SU-DHL-6 (cell line): ENCODE results near the gene HAGHL.
A peak's percentile ranks its signal among the peaks of the same experiment; 100 is the strongest.

Experiments
- H2AFZ ChIP-seq: fragments of 200-600 bp; sonication (generic); 2 replicates; pipeline ENCODE4 v1.6.1; 2014; ENCODE audit warnings: low read depth, mild to moderate bottlenecking, moderate library complexity, mixed read lengths, antibody characterized with exemption, low read length; ENCODE audit not compliant: severe bottlenecking
- H3F3A ChIP-seq: fragments of 200-600 bp; shearing (Covaris generic); 2 replicates; pipeline ENCODE4 v1.6.0; 2016; ENCODE audit warnings: antibody characterized with exemption, mild to moderate bottlenecking; ENCODE audit not compliant: insufficient read depth
- H3K27ac ChIP-seq: fragments of 200-600 bp; sonication (generic); 2 replicates; pipeline ENCODE4 v1.5.1; 2016; ENCODE audit warnings: low read depth, mild to moderate bottlenecking, low read length, moderate library complexity, mixed read lengths
- H3K27me3 ChIP-seq: fragments of 200-600 bp; sonication (generic), shearing (Covaris generic); 2 replicates; pipeline ENCODE4 v1.6.0; 2014; ENCODE audit warnings: mild to moderate bottlenecking, low read length
- H3K36me3 ChIP-seq: fragments of 200-600 bp; sonication (generic); 2 replicates; pipeline ENCODE4 v1.6.1; 2014; ENCODE audit warnings: mild to moderate bottlenecking, low read length, mixed read lengths
- H3K4me2 ChIP-seq: fragments of 300-600, 200-600 bp; shearing (Covaris generic), sonication (generic); 2 replicates; pipeline ENCODE4 v1.6.0; 2014; ENCODE audit warnings: low read length, low read depth, mild to moderate bottlenecking; ENCODE audit not compliant: poor library complexity, severe bottlenecking
- H3K4me3 ChIP-seq: fragments of 200-600 bp; sonication (generic); 2 replicates; pipeline ENCODE4 v1.5.1; 2014; ENCODE audit warnings: antibody characterized with exemption, low read length, mild to moderate bottlenecking, mixed read lengths; ENCODE audit not compliant: insufficient read depth, poor library complexity, severe bottlenecking
- H3K79me2 ChIP-seq: fragments of 200-600 bp; sonication (generic); 2 replicates; pipeline ENCODE4 v1.6.1; 2014; ENCODE audit warnings: mild to moderate bottlenecking, low read length, moderate library complexity; ENCODE audit not compliant: insufficient read depth
- H3K9ac ChIP-seq: fragments of 200-600 bp; sonication (generic); 2 replicates; pipeline ENCODE4 v1.7.0; 2014; ENCODE audit warnings: mild to moderate bottlenecking, low read length
- H3K9me2 ChIP-seq: fragments of 200-600 bp; sonication (generic); replicated peaks from 2 replicates; pipeline ENCODE4 v1.6.1; 2014; ENCODE audit warnings: low read length; ENCODE audit not compliant: insufficient read depth
- H3K9me3 ChIP-seq: fragments of 200-600 bp; sonication (generic); 2 replicates; pipeline ENCODE4 v1.6.1; 2014; ENCODE audit warnings: low read length, mixed read lengths; ENCODE audit not compliant: insufficient read depth
- H4K20me1 ChIP-seq: fragments of 200-600 bp; sonication (generic); 2 replicates; pipeline ENCODE4 v1.6.1; 2014; ENCODE audit warnings: low read depth, mild to moderate bottlenecking, antibody characterized with exemption, low read length, moderate library complexity, mixed read lengths
- CTCF ChIP-seq: fragments of 200-600 bp; sonication (generic); IDR thresholded peaks from one replicate; pipeline ENCODE4 v1.5.1; 2017; ENCODE audit warnings: antibody characterized with exemption, mild to moderate bottlenecking, low read length, moderate library complexity; ENCODE audit not compliant: insufficient read depth, poor library complexity, severe bottlenecking
- EZH2phosphoT487 ChIP-seq: fragments of 200-600 bp; sonication (generic), shearing (Covaris generic); conservative IDR thresholded peaks from 2 replicates; pipeline ENCODE4 v1.6.1; 2018; ENCODE audit warnings: mild to moderate bottlenecking, antibody characterized with exemption, low read length, moderate library complexity, mixed read lengths

The HAGHL gene

DNA sequence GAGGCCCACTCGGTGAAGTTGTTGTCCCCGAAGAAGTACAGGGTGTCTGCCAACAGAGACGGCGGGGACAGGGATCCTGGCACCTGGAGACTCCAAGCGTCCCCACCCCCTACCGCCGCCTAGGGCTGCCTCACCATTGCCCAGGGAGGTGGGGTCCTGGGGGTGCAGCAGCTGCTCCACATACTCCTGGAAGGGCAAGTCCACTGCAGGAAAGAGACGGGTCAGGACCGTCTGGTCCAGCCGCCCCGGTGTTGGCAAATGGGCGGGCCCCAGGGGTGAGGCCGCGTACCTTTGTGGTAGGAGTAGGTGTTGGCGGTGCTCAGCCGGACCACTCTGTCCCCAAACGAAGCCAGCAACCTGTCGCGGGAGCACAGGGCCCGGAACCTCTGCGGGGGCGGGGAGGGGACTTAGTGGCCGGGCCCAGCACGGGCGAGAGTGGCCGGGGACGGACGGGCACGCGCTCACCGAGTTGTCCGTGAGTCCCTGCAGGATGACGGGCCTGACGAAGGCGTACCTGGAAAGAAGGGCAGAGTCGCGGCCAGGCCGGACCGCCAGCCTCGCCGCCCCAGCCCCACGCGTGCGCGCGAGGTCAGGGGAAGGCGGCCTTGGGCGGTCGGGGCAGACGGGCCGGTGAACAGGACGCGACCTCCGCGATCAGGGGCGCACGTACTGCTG is 43.4 kb upstream of the HAGHL start:
- H3K79me2 ChIP-seq: peaks cover 23% of the 10 kb centered on the region; the same call in 1 of the 2 replicates
- peaks cover 9% of the 10 kb centered on the region; the same call in 1 of the 2 replicates for H3F3A ChIP-seq
- no peaks in the 10 kb centered on the region for H3K9me3 ChIP-seq
- peak overlapping the region; percentile 38; the same call in 1 of the 2 replicates for H3K27ac ChIP-seq
- H3K9ac ChIP-seq: peak overlapping the region; percentile 58
- H3K9me2 ChIP-seq: no peaks in the 10 kb centered on the region
- H3K4me2 ChIP-seq: peak overlapping the region; percentile 64
- no peaks in the 10 kb centered on the region for H3K27me3 ChIP-seq
- no peak overlapping the region for H2AFZ ChIP-seq
- H3K36me3 ChIP-seq: no peaks in the 10 kb centered on the region
- H4K20me1 ChIP-seq: no peaks in the 10 kb centered on the region
- no peak for TF ChIP-seq EZH2phosphoT487
- TF ChIP-seq CTCF: no peak
- H3K4me3 ChIP-seq: peak overlapping the region; percentile 55

DNA sequence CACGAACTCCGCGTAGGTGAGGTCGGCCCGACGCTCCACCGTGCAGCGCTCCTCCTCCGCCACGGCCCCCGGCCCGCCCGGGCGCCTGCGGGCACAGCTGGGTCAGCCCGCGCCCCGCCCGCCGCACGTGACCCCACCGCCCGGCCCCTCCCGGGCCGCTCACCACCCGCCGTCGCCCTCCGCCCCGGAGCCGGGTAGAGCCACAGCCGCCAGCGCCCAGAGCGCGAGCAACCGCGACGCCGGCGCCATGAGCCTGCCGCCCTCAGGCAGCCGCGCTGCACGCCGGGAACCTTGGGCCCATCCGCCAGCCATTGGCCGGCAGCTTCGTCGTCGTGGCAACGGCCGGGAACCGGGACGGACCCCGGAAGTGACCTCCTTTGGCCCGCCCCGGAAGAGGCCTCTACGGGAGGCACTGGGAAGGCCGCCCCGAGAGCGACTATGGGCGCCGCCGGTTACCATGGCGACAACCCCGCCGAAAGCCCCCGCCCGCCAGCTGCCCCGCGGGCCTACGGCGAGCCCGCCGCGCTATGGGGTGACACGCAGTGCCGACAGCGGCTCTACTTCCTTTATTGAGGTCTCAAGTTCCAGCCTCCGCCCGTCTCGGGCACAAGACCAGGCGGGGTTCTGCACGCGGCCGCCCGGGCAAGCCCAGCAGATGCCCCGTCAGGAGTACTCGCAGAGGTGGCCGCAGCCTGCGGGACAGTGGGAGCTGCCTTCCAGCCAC is 42.7 kb upstream of the HAGHL start, which contains the start of gene JMJD8:
JMJD8 (minus strand) TSS at position 264 of the 724 bp plus-strand sequence; CDS start at position 249, 15 bp downstream.
- peak within 1 kb of the TSS; percentile 64 for H3K4me2 ChIP-seq
- no peak for TF ChIP-seq EZH2phosphoT487
- TF ChIP-seq CTCF: no peak
- peaks cover 23% of the 10 kb centered on the region; the same call in 1 of the 2 replicates for H3K79me2 ChIP-seq
- peak within 1 kb of the TSS; percentile 58 for H3K9ac ChIP-seq
- no peaks in the 10 kb centered on the region for H3K9me3 ChIP-seq
- H3K36me3 ChIP-seq: no peaks in the 10 kb centered on the region
- H2AFZ ChIP-seq: no peak within 1 kb of the TSS
- H3K9me2 ChIP-seq: no peaks in the 10 kb centered on the region
- no peaks in the 10 kb centered on the region for H4K20me1 ChIP-seq
- H3K27me3 ChIP-seq: no peaks in the 10 kb centered on the region
- peaks cover 4% of the 10 kb centered on the region; the same call in 1 of the 2 replicates for H3F3A ChIP-seq
- peak within 1 kb of the TSS; percentile 55 for H3K4me3 ChIP-seq
- peak within 1 kb of the TSS; percentile 38; the same call in 1 of the 2 replicates for H3K27ac ChIP-seq

DNA sequence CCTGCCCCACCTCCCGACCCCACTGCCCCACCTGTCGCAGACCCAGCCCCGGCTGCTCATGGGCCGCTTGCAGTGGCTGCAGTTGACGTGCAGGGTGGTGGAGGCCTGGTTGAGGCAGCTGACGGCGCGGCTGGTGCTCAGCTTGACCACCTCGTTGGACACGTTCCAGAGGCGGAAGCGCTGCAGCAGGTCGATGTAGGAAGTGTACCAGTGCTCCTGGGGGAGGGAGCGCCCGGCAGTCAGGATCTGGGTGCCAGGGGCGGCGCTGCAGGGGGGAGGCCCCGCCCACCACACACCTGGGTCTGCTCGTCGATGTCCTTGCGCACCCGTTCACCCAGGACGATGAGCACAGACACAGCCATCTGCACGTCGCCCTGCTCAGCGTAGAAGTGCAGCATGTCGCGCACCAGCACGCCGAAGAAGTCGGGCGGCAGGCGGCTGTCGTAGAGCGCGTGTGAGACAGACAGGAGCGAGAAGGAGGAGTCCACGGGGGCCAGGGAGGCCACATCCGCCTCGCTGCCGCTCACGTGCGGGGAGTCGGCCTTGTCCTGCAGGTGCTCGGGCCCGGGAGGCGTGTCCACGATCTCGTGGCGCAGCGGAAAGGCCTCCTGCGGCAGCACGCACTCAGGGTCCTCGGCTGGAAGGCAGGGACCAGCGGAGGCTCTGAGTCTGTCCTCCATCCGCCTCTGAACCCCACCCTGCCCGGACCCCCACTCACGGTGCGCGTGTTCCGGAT is 41.8 kb upstream of the HAGHL start:
- Histone ChIP-seq H3K9ac (no peak overlapping the region), H3K4me2 (no peak overlapping the region), H3K9me3 (no peaks in the 10 kb centered on the region), H3K79me2 (peaks cover 23% of the 10 kb centered on the region; the same call in 1 of the 2 replicates), H3K27me3 (no peaks in the 10 kb centered on the region), H3K36me3 (no peaks in the 10 kb centered on the region), H4K20me1 (no peaks in the 10 kb centered on the region), H3K27ac (no peak overlapping the region), H3F3A (no peaks in the 10 kb centered on the region; the same call in 1 of the 2 replicates), H3K4me3 (no peak overlapping the region), H2AFZ (no peak overlapping the region), H3K9me2 (no peaks in the 10 kb centered on the region)
- TF ChIP-seq CTCF: no peak
- TF ChIP-seq EZH2phosphoT487: no peak
